Esophagus (tissue), 2 donors: ENCODE measurements around the gene TNFAIP8L3. TPM values are rescaled to one million over a fixed set of nuclear protein-coding genes. Genes with fewer than 3 reads are reported as not detected.
A peak's percentile ranks its signal among the peaks of the same experiment; 100 is the strongest.

Experiments used
- H3K27ac ChIP-seq, 2 donors: one replicate each; pipeline ENCODE4 v1.5.1; 2013; ENCODE audit warnings: low read depth in 2 of 2, mild to moderate bottlenecking in 2 of 2, inconsistent platforms in 1 of 2, low read length in 1 of 2, moderate library complexity in 1 of 2
- H3K27me3 ChIP-seq, 2 donors: one replicate each; pipeline ENCODE4 v1.6.1; 2013; ENCODE audit warnings: low read length in 2 of 2, control low read depth in 1 of 2, mild to moderate bottlenecking in 1 of 2; ENCODE audit not compliant: insufficient read depth in 2 of 2, control insufficient read depth in 1 of 2
- H3K36me3 ChIP-seq, 2 donors: one replicate each; pipeline ENCODE4 v1.6.1; 2013; ENCODE audit warnings: low read length in 1 of 2; ENCODE audit not compliant: control insufficient read depth in 2 of 2, insufficient read depth in 2 of 2
- H3K4me1 ChIP-seq, 2 donors: one replicate each; pipeline ENCODE4 v1.6.1; 2013; ENCODE audit warnings: low read length in 1 of 2; ENCODE audit not compliant: control insufficient read depth in 2 of 2, insufficient read depth in 2 of 2
- H3K4me3 ChIP-seq, 2 donors: one replicate each; pipeline ENCODE4 v1.5.1; 2013; ENCODE audit warnings: low read length in 2 of 2, mild to moderate bottlenecking in 2 of 2, low read depth in 1 of 2, moderate library complexity in 1 of 2
- H3K9me3 ChIP-seq, 2 donors: one replicate each; pipeline ENCODE4 v1.6.1; 2013; ENCODE audit warnings: mild to moderate bottlenecking in 2 of 2, low read depth in 1 of 2, low read length in 1 of 2, moderate library complexity in 1 of 2; ENCODE audit not compliant: control insufficient read depth in 2 of 2, insufficient read depth in 1 of 2
- WGBS, 2 donors: extraction: QIAGEN DNeasy Blood & Tissue Kit; methylation state at CpG; one replicate each; pipeline ENCODE4 v1.1.7; 2013; 5-methylcytosine and 5-hydroxymethylcytosine counted together
- polyA plus RNA-seq, 2 donors: library from polyadenylated mRNA; stranded (reverse); fragments of 200-250 nt; gene quantifications; one replicate each; pipeline ENCODE4 v1.2.3, GENCODE V29; 2013
- donor health status: healthy with polysubstance abuse.
- donor health status: Bipolar disorder and iron deficiency.

TNFAIP8L3 gene
- polyA plus RNA-seq, 2 donors, result 9.0 to 9.3 TPM

DNA sequence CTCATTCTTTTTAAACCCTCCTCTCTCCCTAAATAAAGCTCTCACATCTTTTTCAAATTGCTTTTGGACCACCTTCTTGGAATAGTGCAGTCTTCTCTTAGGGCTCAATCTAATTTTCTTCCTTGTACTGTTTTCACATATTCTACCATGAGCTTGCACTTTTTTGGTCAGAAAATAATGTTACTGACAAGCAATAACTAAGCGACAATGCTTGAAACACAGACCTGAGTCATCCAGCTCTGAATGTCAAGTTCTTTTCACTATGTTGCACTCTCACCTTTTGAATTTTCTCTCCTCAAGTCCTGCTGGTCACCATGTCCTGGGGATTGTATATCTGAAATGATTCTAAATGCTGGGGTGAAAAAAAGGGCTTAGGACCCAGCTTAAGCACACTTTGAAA, 8.9 kb downstream of the TNFAIP8L3 start:
- Histone ChIP-seq H3K27me3 (no peaks in the 10 kb centered on the region), H3K4me1 (peaks cover 0 to 3% of the 10 kb centered on the region in 2 donors), H3K9me3 (no peaks in the 10 kb centered on the region), H3K27ac (no peak overlapping the region), H3K4me3 (no peak overlapping the region), H3K36me3 (peaks cover 0 to 1% of the 10 kb centered on the region in 2 donors)
- 90% methylated on average over 1 of the region's 1 CpG for WGBS, 2 donors

- H3K9me3 ChIP-seq, result no peaks in the 10 kb centered on the region
Observed at GRCh38 chr15:51083641-51084166, 11.0 kb downstream of the TNFAIP8L3 start.

GRCh38 chr15:51082246-51082645, 12.5 kb downstream of the TNFAIP8L3 start:
- Histone ChIP-seq H3K36me3 (peaks cover 0 to 1% of the 10 kb centered on the region in 2 donors), H3K27me3 (no peaks in the 10 kb centered on the region), H3K27ac (no peak overlapping the region), H3K4me3 (no peak overlapping the region), H3K4me1 (peaks cover under 1 to 7% of the 10 kb centered on the region in 2 donors), H3K9me3 (no peaks in the 10 kb centered on the region)
- WGBS, 2 donors, result 97 to 99% methylated on average over 1 of the region's 1 CpG

More at GRCh38 chr15:51083641-51084166, 11.0 kb downstream of the TNFAIP8L3 start:
- WGBS, 2 donors, result 75 to 84% methylated on average over 4 of the region's 4 CpGs
- H3K27me3 ChIP-seq, result no peaks in the 10 kb centered on the region
- peaks cover 0 to 3% of the 10 kb centered on the region in 2 donors for H3K4me1 ChIP-seq
- no peak overlapping the region for H3K4me3 ChIP-seq
- peaks cover 0 to 1% of the 10 kb centered on the region in 2 donors for H3K36me3 ChIP-seq
- H3K27ac ChIP-seq, result no peak overlapping the region

DNA sequence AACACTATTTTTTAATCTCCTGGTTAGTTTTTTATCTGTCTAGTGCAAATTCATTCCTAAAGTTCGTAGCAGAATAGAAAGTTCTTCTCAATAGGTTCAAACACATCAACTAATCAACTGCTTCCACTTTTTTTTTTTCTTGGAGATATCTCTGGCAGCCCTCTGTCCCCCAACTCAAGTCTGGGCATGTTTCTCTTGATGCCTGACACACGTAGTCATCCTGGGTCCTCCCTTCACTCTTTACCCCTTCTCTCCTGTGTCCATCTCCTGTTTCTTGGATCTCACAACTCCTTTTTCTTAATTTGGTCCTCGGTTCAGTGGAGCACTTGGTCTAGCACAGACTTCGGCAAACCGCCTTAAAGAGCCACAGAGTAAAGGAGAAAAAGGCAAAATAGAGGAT, 14.4 kb downstream of the TNFAIP8L3 start:
- WGBS, 2 donors, result 80 to 81% methylated on average over 5 of the region's 5 CpGs
- peaks cover 0 to 1% of the 10 kb centered on the region in 2 donors for H3K36me3 ChIP-seq
- H3K4me1 ChIP-seq, result peaks cover 2 to 8% of the 10 kb centered on the region in 2 donors
- no peak overlapping the region for H3K4me3 ChIP-seq
- H3K27me3 ChIP-seq, result no peaks in the 10 kb centered on the region
- H3K27ac ChIP-seq, result no peak overlapping the region
- H3K9me3 ChIP-seq, result no peaks in the 10 kb centered on the region

- Histone ChIP-seq H3K4me1 (peaks cover 6 to 8% of the 10 kb centered on the region in 2 donors), H3K4me3 (no peak overlapping the region), H3K36me3 (peaks cover 0 to 1% of the 10 kb centered on the region in 2 donors), H3K27me3 (no peaks in the 10 kb centered on the region), H3K27ac (no peak overlapping the region), H3K9me3 (no peaks in the 10 kb centered on the region)
Observed at GRCh38 chr15:51079226-51079625, 15.5 kb downstream of the TNFAIP8L3 start.

- H3K27ac ChIP-seq, result peak overlapping the region; percentile 31 to 64
- peak overlapping the region in 1 of 2 donors; percentile 31 for H3K4me3 ChIP-seq
Observed at GRCh38 chr15:51077221-51078153, 17.2 kb downstream of the TNFAIP8L3 start.

DNA sequence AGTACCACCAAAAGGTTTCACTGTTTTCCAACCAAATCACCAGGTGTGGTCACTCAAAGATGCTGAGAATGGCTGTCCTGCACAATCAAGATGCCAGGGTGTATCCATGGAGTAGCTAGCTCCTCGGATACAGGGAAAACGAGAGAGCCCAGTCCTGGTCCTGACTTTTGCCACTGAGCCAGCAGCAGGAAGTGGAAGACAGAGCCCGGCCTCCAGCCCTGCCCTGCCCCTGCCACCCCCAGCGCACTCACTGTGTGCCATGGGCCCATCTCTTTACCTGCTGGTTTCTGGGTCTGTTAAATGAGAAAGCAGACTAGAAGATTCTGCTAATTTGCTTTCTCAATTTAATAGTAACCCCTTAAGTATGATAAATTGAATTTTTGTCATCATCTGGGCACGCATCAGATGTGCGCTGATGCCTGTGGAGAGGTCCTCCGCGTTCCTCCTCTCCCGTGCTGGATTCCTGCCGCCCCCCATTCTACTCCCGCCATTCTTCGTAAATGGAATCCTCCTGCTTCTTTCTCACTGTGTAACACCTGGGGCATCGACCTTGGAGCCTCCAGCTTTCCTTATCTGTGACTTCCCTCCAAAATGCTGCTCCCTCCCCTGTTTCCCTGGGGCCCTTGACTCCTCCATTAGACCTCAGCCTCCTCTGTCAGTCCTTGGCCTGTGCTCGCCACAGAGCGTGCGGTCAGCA, 18.0 kb downstream of the TNFAIP8L3 start:
- Histone ChIP-seq H3K4me3 (no peak overlapping the region), H3K27me3 (no peaks in the 10 kb centered on the region), H3K27ac (peak overlapping the region; percentile 31 to 64), H3K36me3 (no peaks in the 10 kb centered on the region), H3K9me3 (no peaks in the 10 kb centered on the region), H3K4me1 (peaks cover 5 to 6% of the 10 kb centered on the region in 2 donors)
- WGBS, 2 donors, result 85 to 87% methylated on average over 16 of the region's 16 CpGs

More at GRCh38 chr15:51077221-51078153, 17.2 kb downstream of the TNFAIP8L3 start:
- Histone ChIP-seq H3K36me3 (no peaks in the 10 kb centered on the region), H3K27me3 (no peaks in the 10 kb centered on the region), H3K9me3 (no peaks in the 10 kb centered on the region), H3K4me1 (peaks cover 5 to 6% of the 10 kb centered on the region in 2 donors)
- WGBS, 2 donors, result 52 to 65% methylated on average over 32 of the region's 32 CpGs

DNA sequence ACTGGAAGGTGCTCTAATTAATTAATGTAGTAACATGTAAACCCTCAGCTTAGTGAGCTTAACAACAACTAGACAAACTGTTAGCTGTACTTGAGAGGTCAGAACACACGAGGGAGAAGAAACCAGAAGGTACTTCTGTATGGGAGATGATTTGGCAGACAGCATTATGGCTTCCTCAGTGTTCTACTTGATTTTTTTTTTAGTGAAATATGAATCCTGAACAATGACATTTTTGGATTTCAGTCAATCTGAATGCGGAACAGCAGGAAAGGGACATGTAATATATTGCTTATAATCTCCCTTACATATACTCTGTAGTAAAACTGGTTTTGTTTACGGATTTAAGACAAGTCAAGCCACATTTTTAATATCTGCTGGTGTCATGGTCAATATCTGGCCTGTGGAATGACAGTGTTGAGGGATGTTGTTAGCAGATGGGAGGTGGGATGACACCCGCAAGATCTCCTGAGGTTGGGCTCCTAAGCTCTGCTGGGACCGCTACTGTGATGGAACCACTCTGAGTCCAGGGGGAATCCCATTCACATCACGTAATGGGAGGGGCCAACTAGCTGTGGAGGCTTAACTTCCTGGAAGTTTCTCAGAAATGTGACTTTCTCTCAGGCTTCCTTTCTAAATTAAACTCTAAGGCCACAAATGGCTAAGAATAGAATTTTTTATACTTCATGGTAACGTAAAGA, 18.7 kb downstream of the TNFAIP8L3 start:
- Histone ChIP-seq H3K27me3 (no peaks in the 10 kb centered on the region), H3K9me3 (no peaks in the 10 kb centered on the region), H3K36me3 (no peaks in the 10 kb centered on the region), H3K4me3 (no peak overlapping the region), H3K27ac (peak overlapping the region; percentile 10 to 48), H3K4me1 (peaks cover 5 to 6% of the 10 kb centered on the region in 2 donors)
- 67% methylated on average over 7 of the region's 7 CpGs for WGBS, 2 donors

- 69 to 70% methylated on average over 5 of the region's 5 CpGs for WGBS, 2 donors
- Histone ChIP-seq H3K4me3 (no peak overlapping the region), H3K27ac (peak overlapping the region; percentile 17 to 51)
Observed at GRCh38 chr15:51075364-51075763, 19.3 kb downstream of the TNFAIP8L3 start.

More at GRCh38 chr15:51075364-51075763, 19.3 kb downstream of the TNFAIP8L3 start:
- H3K4me1 ChIP-seq, result peaks cover 5 to 6% of the 10 kb centered on the region in 2 donors
- no peaks in the 10 kb centered on the region for H3K36me3 ChIP-seq
- H3K27me3 ChIP-seq, result no peaks in the 10 kb centered on the region
- no peaks in the 10 kb centered on the region for H3K9me3 ChIP-seq
